HG03565 (cell line): Measurements from ENCODE around the gene ZSCAN30.
"Not testable (repeated sequence)": the region's sequence is repeated elsewhere in the genome, so short reads cannot be mapped to it uniquely, and the experiment has no call there.

Source experiments
- ATAC-seq: cut with Tn5 transposase; IDR thresholded peaks from one replicate; pipeline ENCODE4 v1.9.1; 2021; ENCODE audit warnings: mild to moderate bottlenecking, moderate library complexity; ENCODE audit not compliant: unreplicated experiment

The ZSCAN30 gene

GRCh38 chr18:35239314-35239713 is 50.7 kb downstream of the ZSCAN30 start:
- no peak for ATAC-seq

GRCh38 chr18:35236571-35237363 is 53.3 kb downstream of the ZSCAN30 start:
- no peak for ATAC-seq

GRCh38 chr18:35231052-35231451 is 59.0 kb downstream of the ZSCAN30 start:
- peak; percentile 88 for ATAC-seq

- no peak for ATAC-seq
Measured at GRCh38 chr18:35227254-35227653, 62.8 kb downstream of the ZSCAN30 start.

GRCh38 chr18:35223797-35224196 is 66.2 kb downstream of the ZSCAN30 start:
- no peak for ATAC-seq

- ATAC-seq = no peak
Measured at GRCh38 chr18:35220424-35220823, 69.6 kb downstream of the ZSCAN30 start.

- ATAC-seq = not testable (repeated sequence)
Measured at GRCh38 chr18:35219331-35219730, 70.7 kb downstream of the ZSCAN30 start.

GRCh38 chr18:35216611-35217010 is 73.4 kb downstream of the ZSCAN30 start:
- not testable (repeated sequence) for ATAC-seq

GRCh38 chr18:35215026-35215425 is 75.0 kb downstream of the ZSCAN30 start:
- no peak for ATAC-seq

- not testable (repeated sequence) for ATAC-seq
Measured at GRCh38 chr18:35205746-35206458, 84.1 kb downstream of the ZSCAN30 start.

GRCh38 chr18:35205199-35205712 is 84.8 kb downstream of the ZSCAN30 start:
- ATAC-seq = no peak

- no peak for ATAC-seq
Measured at GRCh38 chr18:35203067-35203466, 87.0 kb downstream of the ZSCAN30 start.

- no peak for ATAC-seq
Measured at GRCh38 chr18:35201256-35201931, 88.6 kb downstream of the ZSCAN30 start.
